Measurements from ENCODE around the gene HMX3.

Gene HMX3

DNA sequence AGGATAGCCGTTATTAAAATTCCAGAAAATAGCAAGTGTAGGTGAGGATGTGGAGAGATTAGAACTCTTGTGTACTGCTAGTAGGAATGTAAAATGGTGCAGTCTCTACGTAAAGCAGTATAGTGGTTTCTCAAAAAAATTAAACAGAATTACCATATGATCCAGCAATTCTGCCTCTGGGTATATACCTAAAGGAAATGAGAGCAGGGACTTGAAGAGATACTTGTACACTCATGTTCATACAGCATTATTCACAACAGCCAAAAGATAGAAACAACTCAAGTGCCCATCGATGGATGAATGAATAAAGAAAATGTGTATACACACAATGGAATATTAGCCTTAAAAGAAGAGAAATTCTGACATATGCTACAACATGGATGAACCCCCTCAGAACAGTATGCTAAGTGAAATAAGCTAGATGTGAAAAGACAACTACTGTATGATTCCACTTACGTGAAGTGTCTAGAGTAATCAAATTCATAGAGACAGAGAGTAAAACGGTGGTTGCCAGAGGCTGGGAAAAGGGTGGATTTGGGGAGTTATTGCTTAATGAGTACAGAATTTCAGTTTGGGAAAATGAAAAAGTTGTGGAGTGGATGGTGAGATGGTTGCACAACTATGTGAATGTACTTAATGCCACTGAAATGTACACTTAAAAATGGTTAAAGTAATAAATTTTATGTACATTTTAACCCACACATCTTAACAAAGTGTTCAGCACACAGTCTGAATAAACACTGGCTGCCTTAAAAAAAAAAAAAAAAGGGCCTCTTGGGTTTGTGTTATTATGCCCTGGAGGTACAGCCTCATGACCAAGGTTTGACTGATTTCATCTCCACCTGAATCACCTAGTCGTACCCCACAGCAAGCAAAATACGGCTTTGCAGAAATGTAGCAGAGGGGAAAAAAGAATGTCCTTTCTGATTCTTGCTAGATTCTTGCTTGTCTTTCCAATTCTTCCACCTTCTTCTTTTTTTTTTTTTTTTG is 44.6 kb downstream of the HMX3 start:
- no peak for DNase-seq

GRCh38 chr10:123183724-123184123 is 48.0 kb downstream of the HMX3 start:
- no peak for DNase-seq

- no peak for DNase-seq
Observed at GRCh38 chr10:123187781-123188180, 52.0 kb downstream of the HMX3 start.

Measured in hematopoietic multipotent progenitor cell treated with erythropoietin and hydrocortisone succinate and interleukin-3 and kit ligand, for 4 days (in vitro differentiated cells).